PC-9 (cell line): ENCODE results near the gene BEX4.

Source experiments
- CTCF ChIP-seq: fragments of 200-600 bp; sonication (generic); conservative IDR thresholded peaks from 2 replicates; pipeline ENCODE4 v1.6.1; 2017; ENCODE audit warnings: mixed run types, antibody characterized with exemption, mild to moderate bottlenecking, moderate library complexity
- EZH2 ChIP-seq: fragments of 200-600 bp; sonication (generic); IDR thresholded peaks from 2 replicates; pipeline ENCODE4 v1.8.0; 2017; ENCODE audit warnings: antibody characterized with exemption, low read depth

GRCh38 chrX:103197721-103198306 is 17.1 kb upstream of the BEX4 start:
- no peak for TF ChIP-seq CTCF
- TF ChIP-seq EZH2: no peak
